GM04503 (cell line): ENCODE results near the gene DPYD.
A peak's percentile ranks its signal among the peaks of the same experiment; 100 is the strongest.

ENCODE experiments used
- DNase-seq: peaks from one replicate; pipeline ENCODE4 v3.0.0-alpha.2; 2012; ENCODE audit warnings: low read depth

The DPYD gene

GRCh38 chr1:97837161-97837560, 83.7 kb downstream of the DPYD start:
- no peak for DNase-seq

- no peak for DNase-seq
Observed at GRCh38 chr1:97834899-97835298, 85.9 kb downstream of the DPYD start.

DNA sequence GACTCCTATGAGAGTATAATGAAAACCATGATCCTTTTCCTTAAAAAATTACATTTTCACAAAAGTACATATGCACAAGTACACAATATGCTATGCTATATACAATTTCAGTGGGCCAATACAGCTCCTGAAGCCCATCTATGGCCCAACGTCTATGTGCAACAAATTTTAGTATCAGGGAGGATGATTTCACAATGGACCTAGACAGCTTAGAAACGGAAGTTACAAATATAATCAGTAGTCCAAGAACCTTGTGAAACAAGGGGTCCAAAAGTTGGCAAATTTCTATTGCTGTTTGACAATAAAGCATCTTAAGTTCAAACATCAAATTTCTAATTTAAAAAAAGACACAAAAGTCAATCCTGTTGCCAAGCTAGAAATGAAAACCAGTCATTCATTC, 87.0 kb downstream of the DPYD start:
- no peak for DNase-seq

DNA sequence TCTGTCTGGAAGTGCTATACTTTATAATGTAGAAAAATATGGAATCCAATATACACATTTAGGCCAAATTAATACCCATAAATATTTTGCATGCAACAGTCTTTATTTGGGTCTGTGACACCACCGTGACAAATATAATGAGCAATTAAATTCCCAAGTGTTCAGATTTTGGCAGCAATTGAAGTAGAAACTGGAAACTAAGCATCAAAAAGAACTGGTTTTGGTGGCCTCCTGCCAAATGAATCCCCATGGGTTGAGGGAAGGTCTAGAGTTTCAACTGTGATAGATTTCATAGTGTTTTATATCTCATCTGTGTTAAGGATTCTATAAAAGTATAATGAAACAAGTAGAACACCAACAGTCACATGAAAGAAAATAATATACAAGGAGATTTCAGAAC, 88.4 kb downstream of the DPYD start:
- peak; percentile 15 for DNase-seq

DNA sequence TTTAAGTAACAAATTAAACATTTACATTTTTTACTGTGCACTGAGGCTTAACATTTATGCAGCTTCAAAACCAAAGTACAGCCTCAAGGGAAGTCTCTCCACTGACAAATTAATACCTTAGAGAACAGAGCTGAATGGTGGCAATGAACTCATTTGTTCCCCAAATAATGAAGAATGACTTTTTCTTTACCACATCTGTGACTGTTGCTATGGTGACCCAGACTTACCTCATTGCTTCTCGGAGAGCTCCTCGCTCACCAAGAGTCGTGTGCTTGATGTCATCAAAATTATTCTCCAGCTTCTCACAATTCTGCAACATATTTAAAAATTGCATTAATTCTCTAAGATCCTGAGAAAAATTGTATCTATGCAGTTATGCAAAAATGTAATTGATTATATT, 92.9 kb downstream of the DPYD start:
- no peak for DNase-seq

- DNase-seq = no peak
Observed at GRCh38 chr1:97826820-97827219, 94.0 kb downstream of the DPYD start.

GRCh38 chr1:97824624-97825023, 96.2 kb downstream of the DPYD start:
- DNase-seq = no peak

GRCh38 chr1:97824200-97824599, 96.6 kb downstream of the DPYD start:
- DNase-seq = no peak

DNA sequence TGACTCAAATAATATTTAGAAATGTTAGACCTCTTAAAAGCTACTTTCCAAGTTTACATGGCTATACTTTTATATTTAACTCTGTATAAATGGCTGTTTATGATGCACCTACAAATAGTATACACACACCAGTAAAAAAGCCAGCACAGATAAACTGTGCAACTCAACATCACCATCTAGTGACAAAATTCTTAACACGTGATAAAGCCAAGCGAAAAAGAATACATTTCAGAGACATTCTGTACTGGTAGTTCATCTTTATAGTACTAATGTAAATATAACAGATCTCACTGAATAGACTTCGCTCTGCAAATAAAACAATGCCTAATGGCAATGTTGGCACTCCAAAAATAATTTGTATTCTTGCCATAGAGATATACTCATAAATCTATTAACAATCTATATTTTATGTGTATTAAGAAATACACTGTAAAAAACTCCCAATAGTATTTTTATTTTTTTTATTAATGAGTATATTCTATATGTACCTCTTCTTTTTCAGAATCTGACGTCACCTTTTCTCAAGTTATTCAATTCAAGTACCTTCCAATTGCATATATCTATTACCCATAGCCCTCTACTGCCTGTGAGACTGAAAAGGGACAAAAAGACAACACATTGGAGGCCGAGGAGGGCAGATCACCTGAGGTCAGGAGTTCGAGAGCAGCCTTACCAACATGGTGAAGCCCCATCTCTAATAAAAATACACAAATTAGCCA, 100.2 kb downstream of the DPYD start:
- no peak for DNase-seq

GRCh38 chr1:97816927-97817326, 103.9 kb downstream of the DPYD start:
- no peak for DNase-seq

DNA sequence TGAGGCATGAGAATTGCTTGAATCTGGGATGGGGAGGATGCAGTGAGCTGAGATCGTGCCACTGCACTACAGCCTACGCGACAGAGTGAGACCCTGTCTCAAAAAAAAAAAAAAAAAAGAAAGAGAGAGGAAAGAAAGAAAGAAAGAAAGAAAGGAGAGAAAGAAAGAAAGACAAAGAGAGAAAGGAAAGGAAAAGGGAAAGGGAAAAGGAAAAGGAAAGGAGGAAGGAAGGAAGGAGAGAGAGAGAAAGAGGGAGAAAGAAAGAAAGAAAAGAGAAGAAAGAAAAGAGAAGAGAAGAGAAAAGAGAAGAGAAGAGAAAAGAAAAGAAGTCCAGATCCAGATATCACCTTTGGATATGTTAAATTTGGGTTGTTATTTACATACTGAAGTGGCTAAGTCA, 106.0 kb downstream of the DPYD start:
- DNase-seq = no peak

DNA sequence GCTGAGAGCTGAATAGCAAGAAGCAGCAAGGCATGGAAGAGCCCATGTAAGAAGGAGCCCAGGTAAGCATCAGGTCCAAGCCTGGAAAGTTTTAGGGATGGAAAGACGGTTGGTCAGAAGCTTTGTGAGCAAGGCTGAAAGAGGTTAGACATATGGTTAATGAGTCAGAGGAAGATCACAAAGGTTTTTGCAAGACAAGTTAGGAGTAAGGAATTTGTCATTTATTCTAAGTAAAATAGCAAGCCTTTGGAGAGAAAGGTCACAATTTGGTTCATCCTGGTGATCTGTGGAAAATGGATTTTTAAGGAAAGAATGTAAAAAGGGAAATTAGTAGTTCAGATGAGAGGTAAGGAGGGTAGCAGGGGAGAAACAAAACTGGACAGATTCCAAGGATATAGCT, 106.7 kb downstream of the DPYD start:
- DNase-seq = no peak

DNA sequence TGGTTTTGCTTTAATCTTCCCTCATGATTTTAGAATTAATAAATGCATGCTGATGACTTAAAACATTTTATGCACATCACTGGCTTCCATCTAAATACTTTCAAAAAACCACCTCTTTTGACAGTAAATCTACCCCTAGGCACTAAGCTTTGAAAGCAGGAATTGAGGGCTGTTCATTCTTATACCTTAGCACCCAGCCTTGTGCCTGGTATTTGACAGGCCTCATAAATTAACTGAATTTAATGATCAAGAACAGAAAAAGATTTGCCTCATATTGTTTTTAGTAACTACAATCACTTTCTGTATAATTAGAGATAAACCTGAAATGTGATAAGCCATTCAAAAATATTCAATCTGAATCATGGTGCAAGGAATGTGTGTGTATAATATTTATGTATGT, 108.8 kb downstream of the DPYD start:
- DNase-seq = no peak

DNA sequence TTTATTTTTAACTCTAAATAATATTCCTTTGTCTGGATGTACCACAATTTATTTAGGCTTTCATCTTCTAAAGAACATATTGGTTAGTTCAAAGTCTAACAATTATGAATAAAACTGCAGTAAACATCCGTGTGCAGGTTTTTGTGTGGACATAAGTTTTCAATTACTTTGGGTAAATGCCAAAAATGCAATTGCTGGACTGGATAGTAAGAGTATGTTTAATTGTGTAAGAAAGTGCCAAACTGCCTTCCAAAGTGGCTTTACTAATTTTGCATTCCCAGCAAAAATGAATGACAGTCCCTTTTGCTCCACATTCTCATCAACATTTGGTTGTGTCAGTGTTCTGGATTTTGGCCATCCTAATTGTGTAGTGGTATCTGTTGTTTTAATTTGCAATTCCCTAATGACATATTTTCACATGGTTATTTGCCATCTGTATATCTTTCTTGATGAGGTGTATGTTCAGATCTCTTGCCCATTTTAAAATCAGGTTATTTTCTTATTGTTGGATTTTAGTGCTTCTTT, 113.8 kb downstream of the DPYD start:
- no peak for DNase-seq

DNA sequence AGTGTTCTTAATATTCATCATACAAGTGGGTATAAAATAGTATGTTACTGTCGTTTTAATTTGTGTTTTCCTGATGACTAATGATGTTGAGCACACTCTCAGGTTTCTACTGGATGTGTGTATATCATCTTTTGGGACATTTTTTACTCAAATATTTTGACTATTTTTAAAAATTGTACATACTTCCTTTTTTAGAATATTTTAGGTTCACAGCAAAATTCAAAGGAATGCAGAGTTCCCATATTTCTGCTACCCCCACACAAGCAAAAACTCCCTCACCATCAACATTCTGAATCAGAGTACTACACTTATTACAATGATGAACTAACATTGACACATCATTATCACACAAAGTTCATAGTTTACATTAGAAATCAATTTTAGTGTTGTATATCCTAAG, 114.5 kb downstream of the DPYD start:
- DNase-seq = no peak

DNA sequence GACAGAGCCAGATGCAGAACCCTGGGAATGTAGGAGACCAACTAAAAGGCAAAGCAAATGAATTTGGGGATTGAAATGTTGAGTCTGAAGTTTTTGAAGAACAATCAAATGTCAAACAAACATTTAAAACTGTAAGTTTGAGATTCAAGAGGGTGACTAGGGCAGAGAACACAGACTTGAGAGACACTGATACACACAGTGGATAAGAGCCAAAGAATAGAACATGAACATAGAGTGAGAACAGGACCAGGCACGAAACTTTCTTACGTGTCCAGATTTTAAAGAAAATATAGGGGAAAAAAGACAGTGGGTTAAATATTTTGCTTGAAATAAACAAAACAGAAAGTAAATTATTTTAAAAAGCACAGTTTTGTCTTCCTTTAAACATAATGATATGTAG, 115.7 kb downstream of the DPYD start:
- DNase-seq = no peak

- DNase-seq = no peak
Observed at GRCh38 chr1:97803026-97803425, 117.8 kb downstream of the DPYD start.

GRCh38 chr1:97802011-97802410, 118.8 kb downstream of the DPYD start:
- DNase-seq = no peak

DNA sequence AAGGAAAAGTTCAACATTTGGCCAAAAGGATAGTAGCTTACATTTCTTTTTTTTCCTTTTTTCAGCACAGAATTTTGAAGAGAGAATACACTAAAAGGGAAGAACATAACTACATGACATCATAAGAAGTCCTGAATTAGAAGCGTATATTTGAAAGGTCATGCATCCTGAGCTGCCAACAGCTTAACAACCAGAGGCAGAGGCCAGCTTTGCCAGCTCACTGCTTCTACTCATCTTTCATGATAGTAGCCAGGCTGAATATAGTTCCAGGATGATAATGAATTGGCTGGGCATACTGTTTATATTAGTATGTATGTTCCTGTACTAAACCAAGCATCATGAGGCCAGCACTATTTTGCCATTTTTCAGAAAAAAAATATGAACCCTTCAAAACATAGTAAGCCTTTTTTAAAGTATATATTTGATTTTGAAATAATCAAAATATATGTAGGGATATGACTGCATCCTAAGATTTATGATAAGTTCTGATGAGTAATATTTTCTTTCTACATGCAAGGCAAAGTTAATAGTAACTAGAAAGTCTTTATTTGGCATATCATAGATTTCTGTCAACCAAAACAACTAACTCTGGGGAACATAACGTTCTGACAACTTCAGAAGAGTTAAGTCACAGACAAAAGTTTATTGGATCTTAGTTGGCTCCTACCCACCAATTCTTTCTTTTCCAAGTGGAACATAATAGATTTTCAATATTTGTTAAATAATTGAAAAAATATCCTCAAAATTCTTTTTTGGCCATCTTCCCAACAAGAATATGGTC, 123.2 kb downstream of the DPYD start:
- no peak for DNase-seq

- DNase-seq = no peak
Observed at GRCh38 chr1:97796711-97797110, 124.1 kb downstream of the DPYD start.

GRCh38 chr1:97792655-97793054, 128.2 kb downstream of the DPYD start:
- DNase-seq = no peak

DNA sequence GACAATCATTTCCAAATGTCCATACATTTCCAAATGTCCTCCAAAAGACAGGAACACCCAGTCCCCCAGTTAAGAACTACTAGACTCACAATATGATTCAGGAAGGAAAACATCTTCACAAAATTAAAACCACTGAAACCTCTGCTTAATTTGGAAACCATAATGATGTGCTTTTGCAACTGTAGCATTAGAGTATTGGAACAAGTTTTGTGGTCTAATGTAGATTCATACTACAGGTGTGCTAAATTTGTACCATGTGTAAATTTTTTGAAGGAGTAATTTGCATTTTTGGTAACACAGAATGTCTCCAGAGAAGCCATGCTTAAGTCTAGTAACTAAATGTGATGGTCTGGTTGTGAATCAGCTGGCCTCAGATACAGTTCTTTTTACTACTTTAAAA, 129.6 kb downstream of the DPYD start:
- DNase-seq = no peak

DNA sequence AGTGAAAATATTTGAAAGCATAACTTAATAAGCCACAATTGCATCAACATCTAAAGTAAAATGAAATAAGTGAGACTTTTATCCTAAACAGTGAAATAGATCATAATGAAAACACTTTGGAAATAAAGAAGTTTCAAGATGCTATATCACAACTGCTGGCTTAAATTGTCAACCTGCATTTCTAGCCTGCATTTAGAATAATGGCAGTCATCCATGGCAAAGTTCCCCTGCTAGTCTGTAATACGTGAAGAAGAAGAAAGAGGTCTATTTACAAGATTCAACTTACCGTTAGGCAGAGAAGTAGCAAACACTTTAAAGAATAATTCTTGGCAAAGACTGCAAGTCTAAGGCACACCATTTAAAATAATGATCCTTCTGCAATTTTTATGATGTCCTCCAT, 133.6 kb downstream of the DPYD start:
- DNase-seq = no peak

DNA sequence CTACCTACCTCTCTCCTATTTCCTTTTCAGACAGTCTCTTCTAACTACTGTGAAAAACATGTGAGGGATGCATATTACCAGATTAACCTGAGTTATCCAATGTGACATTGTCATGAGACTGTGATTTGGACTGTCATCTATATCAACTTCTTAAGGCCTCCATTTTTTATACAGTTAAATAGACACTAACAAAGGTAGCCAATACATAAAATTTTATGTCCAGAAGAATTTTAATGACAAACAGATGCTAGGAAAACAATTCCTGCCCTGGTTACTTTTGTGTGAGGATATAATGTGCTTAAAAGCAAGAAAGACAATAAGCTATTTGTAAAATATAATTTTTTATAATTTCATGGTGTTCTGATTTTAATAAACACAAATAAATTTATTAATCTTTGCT, 136.2 kb downstream of the DPYD start:
- DNase-seq = no peak
